HG02840 (cell line): ENCODE data around the gene ADAMTS2.

ENCODE experiments used
- ATAC-seq: cut with Tn5 transposase; IDR thresholded peaks from one replicate; pipeline ENCODE4 v1.9.1; 2021; ENCODE audit warnings: mild to moderate bottlenecking, moderate library complexity, moderate number of reproducible peaks; ENCODE audit not compliant: unreplicated experiment, low FRiP score

The ADAMTS2 gene

GRCh38 chr5:179135441-179136215 is 209.6 kb downstream of the ADAMTS2 start:
- ATAC-seq = no peak

GRCh38 chr5:179135006-179135405 is 210.3 kb downstream of the ADAMTS2 start:
- no peak for ATAC-seq

- ATAC-seq = no peak
Measured at GRCh38 chr5:179134511-179134910, 210.8 kb downstream of the ADAMTS2 start.

- no peak for ATAC-seq
Measured at GRCh38 chr5:179132586-179133355, 212.5 kb downstream of the ADAMTS2 start.

- no peak for ATAC-seq
Measured at GRCh38 chr5:179131886-179132585, 213.2 kb downstream of the ADAMTS2 start.

- no peak for ATAC-seq
Measured at GRCh38 chr5:179131321-179131835, 213.9 kb downstream of the ADAMTS2 start.

- no peak for ATAC-seq
Measured at GRCh38 chr5:179130101-179130681, 215.1 kb downstream of the ADAMTS2 start.

GRCh38 chr5:179129607-179130071 is 215.6 kb downstream of the ADAMTS2 start:
- ATAC-seq = no peak

GRCh38 chr5:179128976-179129375 is 216.3 kb downstream of the ADAMTS2 start:
- no peak for ATAC-seq

GRCh38 chr5:179128041-179128365 is 217.3 kb downstream of the ADAMTS2 start:
- ATAC-seq = no peak

GRCh38 chr5:179127136-179128040 is 217.9 kb downstream of the ADAMTS2 start:
- no peak for ATAC-seq

- ATAC-seq = no peak
Measured at GRCh38 chr5:179126506-179126991, 218.7 kb downstream of the ADAMTS2 start.

GRCh38 chr5:179125789-179126505 is 219.3 kb downstream of the ADAMTS2 start:
- ATAC-seq = no peak

- ATAC-seq = no peak
Measured at GRCh38 chr5:179124853-179125788, 220.1 kb downstream of the ADAMTS2 start.

GRCh38 chr5:179124273-179124852 is 220.9 kb downstream of the ADAMTS2 start:
- no peak for ATAC-seq

- no peak for ATAC-seq
Measured at GRCh38 chr5:179123491-179124272, 221.6 kb downstream of the ADAMTS2 start.

GRCh38 chr5:179123109-179123426 is 222.2 kb downstream of the ADAMTS2 start:
- ATAC-seq = no peak
